NCI-H2227 (cell line): ENCODE data around the gene SNX15.

ENCODE experiments used
- DNase-seq: peaks from one replicate; lab custom pipeline; 2025; ENCODE audit not compliant: unreplicated experiment; lab: John Stamatoyannopoulos, UW

Gene SNX15

DNA sequence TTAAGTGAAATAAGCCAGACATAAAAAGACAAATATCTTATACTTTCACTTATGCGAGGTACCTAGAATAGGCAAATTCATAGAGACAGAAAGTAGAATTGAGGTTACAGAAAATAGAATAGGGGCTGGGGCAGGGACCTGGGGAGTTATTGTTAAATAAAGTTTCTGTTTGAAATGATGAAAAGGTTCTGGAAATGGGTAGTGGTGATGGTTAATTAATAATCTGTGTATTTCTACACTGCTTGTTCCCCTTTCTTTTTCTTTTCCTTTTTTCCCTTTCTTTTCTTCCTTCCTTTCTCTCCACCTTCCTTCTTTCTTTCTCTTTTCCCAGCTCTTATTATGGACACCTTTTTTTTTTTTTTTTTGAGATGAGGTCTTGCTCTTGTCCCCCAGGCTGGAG, 28.3 kb downstream of the SNX15 start:
- no peak for DNase-seq

DNA sequence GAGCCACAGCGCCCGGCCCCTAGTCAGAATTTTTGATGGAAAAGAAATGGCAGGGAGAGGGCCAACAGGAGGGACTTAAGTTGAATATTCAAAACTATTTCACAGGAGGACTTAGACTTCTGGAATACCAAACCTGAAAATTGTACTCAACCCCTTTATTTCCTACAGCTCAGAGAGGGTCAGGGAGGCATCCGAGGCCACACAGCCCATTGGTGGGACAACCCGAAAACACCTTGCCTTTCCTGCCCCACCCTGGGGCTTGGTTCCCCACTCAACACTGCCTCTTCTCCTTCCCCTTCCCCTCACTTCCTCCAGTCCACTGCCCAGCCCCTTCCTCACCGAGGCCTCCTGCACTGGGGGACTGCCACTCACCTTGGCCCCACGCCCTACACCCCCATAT, 29.8 kb downstream of the SNX15 start:
- no peak for DNase-seq

DNA sequence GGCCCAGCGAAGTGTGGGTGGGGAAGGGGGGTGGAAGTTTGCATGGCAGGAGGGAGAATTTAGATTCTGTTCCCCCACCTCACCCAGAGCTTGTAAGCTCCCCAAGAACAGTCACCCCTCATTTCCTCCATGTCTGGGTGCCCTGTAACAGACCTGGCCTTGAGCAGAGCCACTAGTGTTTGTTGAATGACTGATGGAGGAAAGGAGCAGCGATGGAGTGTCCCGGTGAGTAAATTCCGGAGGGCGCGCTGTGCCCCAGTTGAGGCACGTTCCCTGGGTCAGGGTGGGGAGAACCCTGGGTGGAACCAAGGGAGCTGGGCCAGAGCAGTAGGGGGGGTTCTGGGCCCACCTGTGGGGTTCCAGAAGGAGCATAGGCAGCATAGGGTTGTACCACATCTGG, 30.3 kb downstream of the SNX15 start:
- DNase-seq: no peak

DNA sequence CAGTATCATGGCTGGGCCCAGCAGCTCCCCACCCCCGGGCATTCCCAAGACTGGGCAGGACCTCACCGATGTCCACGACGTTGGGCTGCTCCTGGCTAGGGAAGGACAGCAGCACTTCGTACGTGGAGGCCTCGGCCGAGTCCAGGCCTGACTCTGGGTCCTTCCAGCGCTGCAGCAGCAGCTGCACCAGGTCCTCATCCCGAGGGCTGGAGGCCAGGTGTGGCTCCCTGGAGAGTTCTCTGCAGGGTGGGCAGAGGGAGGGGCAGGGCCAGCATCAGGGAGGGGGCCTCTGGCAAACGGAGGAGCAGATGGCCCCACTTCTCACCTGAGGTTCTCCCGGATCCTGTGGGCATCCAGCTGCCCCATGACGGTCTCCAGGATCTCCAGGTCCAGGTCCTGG, 30.8 kb downstream of the SNX15 start:
- no peak for DNase-seq

DNA sequence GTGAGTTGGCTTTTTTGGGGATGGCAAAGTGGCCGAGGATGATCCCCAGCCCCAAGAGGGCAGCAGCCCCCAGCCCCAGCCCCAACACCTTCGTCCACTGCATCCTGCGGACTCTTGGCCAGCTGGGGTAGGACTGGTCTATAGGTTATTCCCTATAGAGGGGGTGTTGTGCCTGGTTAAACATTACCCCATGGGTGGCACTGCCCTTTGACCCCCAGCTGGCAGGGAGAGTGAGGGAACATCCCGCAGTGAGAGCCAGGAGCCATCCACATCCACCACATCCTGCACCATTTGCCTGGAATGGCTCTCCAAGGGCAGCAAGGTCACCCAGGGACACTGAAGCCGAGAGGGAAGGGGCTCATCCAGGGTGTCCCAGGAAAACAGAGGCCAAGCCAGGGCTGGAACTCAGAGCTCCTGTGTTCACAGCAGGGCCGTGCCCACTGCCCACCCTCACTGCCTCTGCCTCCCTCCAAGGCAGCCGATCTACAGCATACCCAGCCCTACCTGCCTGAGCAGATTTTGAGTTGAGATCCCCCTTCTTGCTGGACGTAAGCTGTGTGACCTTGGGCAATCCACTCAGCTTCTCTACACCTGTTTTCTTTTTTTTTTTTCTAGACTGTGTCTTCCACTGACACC, 31.3 kb downstream of the SNX15 start, which contains the start of gene NAALADL1:
Gene NAALADL1, minus strand, starts transcription at position 135 of the 636 bp plus-strand sequence. Its CDS starts 32 bp downstream, at position 103.
- no peak for DNase-seq

DNA sequence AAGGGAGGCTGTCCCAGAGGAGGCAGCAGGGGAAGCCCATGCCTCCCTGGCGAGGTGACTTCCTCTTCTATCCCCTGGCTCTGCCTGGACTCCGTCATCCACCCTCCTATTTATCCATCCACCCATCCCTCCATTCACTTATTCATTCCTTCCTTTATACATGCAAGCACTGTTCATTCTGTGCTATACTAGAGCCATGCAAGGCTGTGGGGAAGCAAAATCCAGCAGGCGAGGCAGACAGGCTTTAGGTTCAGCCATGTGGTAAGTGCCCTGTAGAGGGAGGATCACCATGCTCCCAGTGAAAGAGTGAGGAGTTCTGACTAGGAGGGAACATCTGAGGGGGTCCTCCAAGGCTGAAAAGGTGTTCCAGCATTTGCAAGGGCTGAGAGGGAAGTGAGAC, 32.3 kb downstream of the SNX15 start:
- no peak for DNase-seq

DNA sequence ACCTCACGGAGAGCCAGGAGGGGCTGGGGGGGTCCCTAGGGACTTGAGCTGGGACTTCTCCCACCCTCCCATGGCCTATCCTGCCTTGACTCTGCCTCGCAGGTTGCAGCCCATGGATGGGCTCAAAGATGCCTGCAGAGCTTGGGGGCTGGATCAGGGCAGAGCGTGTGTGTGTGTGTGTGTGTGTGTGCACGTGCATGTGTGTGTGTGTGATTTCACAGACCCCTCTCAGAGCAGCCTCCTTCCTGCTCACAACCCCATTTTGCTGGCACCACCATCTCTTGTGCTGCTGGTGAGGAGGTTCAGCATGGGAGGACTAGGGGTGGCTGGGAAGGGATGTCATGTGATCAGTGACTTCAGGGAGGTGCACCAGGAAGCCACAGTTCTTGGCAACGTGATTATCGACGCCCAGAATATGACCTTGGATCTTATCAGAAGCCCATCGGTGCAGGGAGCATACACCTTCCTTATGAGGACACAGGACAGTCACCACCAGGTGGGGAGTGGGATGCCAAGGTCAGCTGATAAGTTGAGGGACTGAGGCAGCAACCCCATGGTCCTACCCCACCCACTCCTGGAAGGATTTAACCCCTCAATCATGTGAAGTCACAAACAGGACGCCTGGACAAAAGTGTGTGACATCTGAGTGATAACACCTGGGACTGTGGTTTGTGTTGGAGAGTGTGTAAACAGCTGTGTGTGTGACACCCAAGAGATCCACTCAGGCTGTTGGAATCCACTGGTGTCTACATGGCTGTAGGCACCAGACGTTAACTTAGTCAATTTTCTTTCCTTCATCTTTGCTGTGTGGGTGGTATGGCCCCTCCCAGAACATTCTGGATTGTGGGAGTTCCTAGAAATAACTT, 33.0 kb downstream of the SNX15 start:
- DNase-seq: no peak

DNA sequence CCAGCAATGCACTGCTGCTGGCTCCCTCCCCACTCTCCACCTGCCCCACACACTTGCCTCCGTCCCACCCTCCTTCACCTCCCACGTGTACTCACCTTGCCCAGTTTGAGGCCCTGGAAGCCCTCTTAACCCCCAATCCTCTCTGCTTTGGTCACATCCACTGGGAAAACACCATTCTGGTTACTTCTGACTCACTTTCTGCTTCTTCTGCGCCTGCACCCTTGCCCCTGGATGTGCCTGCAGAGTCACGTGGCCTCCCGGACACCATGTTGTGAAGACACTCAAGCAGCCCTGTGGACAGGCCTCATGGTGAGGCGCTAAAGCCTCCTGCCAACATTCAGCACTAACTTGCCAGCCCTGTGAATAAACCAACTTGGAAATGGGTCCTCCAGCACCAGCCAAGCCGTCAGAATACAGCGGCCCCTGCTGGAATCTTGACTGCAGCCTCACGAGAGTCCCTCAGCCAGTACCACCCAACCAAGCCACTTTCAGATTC, 33.7 kb downstream of the SNX15 start:
- DNase-seq: no peak

DNA sequence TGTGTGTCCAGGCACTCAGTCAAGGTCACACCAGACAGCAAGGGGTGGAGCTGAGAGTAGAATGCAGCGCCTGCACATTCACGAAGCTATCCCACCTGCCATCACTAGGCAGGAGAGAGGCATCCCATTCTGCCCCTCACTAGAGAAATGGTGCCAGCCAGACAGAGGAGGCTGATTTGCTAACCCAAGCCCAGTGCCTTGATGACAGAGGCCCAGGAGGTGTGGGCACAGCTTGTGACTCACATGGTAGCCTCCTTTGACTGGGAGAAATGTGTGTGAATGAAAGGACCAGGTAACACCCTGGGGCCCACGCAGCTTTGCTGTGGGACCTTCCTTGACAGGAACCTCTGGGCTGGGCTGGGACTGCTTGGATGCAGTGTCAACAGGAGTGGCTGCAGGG, 36.3 kb downstream of the SNX15 start:
- DNase-seq: no peak

DNA sequence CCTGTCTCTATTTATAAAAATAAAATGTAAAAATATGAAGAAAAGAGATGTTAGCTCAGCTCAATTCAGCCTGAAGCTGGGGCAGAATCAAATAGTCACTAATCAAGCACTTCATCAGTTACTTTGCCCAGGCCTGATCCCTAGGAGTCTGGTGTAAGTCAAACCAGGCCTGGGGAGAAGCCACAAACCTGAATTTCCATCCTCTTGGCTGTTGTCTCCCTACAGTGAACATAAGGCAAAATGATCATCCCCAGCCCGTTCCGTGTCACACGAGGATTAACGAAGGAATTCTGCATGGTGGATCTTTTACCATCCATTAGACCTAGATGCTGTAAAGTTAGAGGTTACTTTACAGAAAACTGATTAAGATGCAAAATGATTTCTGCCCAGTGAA, 37.6 kb downstream of the SNX15 start:
- DNase-seq: no peak

DNA sequence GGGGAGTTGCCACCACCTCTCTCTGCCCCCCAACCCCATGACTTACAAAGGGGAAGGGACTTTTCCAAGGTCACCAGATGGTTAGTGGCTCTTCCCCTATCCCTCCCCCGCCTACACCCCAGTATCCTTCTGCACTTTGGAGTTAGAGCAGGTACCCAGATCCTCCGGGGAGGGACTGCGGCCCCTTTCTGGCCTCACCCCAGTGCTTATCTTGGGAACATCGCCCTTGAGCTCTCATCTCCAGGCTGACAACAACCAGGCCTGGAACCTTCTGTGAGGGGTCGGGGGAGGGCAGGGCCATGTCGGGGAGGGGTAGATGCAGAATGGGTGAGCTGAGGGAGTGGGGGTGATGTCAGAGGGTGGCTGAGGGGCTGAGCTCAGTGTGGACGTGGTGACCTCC, 38.6 kb downstream of the SNX15 start:
- no peak for DNase-seq

DNA sequence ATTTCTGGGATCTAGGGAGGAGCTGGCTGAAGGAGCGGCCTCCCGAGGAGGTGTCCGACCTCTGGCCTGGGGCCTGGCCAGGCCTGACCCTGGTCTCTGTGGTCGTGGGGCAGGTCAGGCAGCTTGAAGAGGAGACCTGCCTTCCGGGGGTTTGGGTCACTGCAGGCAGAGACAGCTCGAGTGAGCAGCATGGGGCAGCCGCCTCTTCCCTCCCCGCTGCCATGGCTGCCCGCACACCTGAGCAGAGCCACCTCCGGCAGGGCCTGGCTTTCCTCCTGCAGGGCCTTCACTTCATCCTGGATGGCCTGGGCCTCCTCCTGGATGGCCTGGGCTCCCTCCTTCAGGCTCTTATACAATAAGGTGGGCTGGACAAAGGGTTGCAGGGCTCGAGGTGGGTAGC, 39.1 kb downstream of the SNX15 start:
- DNase-seq: no peak

DNA sequence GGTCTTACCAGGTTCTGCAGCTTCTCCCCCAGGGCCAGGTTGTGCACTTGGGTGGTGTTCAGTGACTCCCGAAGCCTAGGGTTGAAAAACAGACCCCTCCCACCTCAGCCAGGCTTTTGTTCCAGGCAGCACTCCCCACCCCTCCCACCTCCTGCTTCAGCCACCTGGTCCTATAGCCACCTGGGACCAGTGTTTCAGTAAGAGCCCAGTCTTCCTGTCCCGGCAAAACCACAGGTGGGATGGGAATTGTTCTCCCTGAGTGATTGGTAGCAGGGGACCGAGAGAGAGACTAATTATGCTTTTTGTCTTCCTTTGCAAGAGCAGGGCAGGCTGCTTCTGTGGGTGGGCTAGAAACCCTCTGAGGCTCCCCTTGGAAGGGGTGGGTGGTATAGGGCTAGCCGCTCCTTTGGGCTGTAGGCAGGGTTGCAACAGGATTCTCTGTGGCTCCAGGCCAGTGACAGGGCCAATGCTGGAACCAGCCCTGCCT, 39.6 kb downstream of the SNX15 start:
- no peak for DNase-seq

DNA sequence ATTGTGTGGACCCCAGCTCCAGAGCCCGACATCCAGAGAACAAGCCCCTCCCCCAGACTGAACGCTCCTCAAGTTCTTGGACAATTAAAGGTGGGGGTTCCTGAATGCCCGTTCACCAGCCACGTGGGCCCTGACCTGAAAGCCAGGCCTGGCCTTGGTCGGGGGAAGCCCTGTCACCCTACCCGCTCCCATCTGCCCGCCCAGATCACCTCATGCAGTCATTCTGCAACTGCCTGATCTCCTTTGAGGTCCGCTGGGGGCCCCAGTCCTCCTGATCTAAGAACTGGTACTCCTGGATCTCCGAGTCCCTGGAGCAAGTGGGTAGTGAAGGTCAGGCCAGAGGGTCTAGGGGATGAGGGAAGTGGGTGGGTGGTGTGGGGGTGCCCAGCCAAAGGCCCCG, 40.2 kb downstream of the SNX15 start:
- DNase-seq: no peak

DNA sequence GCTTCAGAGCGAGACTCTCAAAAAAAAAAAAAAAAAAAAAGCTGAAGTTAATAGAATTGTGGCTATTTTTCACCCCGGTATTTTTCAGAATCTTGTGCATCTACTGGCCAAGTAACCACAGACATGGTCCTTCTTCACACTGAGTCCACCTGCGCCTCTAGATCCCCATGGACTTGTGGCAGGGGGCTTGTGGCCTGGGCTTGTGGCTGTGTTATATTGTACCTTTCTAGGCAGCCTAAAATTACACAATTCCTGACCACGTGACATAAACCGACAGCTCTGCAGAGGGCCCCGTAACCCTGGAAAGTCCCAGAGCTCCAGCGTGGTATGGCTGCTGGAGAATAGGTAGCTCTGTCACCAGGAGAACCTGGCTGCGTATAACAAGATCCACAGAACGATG, 42.0 kb downstream of the SNX15 start:
- no peak for DNase-seq

DNA sequence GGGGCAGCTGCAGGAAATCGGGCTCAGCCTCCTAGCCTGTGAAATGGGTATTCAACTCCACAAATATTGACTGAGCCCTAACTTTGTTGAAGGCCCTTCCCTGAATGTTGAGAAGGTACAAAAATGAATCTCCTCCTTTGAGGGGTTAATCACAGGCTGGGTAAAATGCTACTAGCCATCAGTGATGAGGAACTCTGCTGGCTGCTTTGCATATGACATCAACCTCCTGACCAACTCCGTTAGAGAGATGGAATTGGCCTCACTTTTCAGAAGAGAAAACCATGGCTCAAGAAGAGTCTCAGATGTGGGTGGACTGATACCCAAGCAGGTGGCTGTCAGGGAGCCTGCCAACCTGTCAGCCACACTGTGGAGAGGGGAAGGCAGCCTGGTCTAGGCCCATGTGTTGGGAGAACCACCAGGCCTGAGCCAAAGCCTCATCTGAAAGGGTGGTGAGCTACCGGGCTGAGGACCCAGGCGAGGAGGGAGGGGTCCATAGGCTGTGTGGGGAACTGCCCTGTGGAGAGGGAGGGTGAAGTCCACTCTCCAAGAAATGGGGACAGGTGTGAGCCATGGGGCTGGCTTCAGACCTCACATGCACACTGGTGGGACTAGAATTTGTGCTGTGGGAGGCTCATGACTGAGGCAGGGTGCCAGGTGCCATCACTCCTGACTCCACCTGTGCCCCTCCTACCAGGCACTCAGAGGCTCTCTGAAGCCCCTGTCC, 44.8 kb downstream of the SNX15 start:
- no peak for DNase-seq

DNA sequence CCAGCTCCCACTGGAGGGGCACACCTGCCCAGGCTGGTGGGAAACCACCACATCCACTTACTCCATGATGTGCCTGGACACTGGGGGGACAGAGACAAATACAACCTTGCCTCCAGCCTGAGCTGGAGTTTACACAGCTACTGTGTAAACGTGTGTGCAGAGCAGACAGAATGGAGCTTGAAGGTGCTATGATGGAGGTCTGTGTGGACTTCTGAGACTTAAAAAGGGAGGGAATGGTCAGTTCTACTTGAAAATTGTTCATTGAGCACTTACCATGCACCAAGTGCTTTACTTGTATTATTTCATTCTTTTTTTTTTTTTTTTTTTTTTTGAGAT, 45.4 kb downstream of the SNX15 start:
- DNase-seq: no peak

DNA sequence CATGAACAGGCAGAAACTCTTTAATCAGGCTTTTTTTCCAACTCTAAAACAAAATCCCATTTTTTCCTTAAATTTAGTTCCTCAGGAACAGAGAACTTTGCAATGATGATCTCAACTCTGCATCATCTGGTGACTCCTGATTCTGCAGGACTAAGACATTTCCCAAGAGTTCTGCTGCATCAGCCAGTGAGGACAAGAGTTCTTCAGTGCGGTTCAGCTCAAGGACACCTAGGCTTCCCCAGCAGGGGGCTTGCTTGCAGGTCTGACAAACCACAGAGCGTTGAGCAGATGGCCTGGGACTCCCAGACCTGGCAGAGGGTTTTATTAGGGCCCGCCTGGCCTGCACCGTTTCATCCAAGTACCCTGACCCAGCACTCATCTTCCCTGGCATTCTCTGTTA, 50.2 kb downstream of the SNX15 start:
- no peak for DNase-seq

DNA sequence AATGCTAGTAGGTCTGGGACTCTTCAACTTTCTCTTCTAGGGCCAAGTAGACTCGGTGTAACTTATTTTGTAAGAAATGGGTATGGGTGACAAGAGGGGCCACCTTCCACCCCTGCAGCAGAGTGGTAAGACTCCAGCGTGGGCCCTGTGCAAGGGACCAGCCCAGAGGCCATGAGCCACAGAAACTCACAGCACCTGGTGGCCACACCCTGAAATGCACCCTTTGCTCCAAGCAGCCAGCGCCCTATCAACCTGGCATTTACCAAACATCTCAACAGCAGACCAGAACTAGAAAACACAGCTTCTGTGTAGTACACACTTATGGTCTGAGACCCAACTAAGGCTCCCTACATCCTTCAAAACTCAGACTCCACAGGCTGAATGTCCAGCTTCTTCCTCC, 50.9 kb downstream of the SNX15 start:
- DNase-seq: peak; percentile 48

DNA sequence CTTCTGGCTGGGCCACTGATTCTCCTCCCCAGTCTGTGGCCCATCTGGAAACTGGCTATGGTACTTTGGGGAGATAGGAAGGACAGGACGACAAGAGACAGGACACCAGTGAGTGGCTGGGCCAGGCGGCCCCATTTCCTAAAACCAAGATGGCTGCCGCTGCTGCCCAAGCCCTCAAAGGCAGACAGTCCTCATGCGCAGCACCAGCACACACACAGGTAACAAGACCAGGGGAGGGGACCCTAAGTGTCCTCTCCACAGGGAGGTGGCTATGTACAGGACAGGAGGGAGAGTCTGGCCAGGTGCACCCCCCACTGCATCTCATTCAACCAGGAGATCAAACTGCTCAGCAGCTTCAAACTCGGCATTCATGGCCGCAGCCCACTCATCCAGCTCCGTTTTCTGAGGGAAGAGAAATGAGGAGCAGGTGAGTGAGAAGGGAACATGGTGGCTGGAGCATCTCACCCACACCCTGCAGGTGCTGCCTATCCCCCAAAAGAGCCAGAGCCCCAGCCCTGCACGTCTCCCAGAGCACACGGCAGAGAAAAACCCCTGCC, 51.6 kb downstream of the SNX15 start:
- DNase-seq: no peak

DNA sequence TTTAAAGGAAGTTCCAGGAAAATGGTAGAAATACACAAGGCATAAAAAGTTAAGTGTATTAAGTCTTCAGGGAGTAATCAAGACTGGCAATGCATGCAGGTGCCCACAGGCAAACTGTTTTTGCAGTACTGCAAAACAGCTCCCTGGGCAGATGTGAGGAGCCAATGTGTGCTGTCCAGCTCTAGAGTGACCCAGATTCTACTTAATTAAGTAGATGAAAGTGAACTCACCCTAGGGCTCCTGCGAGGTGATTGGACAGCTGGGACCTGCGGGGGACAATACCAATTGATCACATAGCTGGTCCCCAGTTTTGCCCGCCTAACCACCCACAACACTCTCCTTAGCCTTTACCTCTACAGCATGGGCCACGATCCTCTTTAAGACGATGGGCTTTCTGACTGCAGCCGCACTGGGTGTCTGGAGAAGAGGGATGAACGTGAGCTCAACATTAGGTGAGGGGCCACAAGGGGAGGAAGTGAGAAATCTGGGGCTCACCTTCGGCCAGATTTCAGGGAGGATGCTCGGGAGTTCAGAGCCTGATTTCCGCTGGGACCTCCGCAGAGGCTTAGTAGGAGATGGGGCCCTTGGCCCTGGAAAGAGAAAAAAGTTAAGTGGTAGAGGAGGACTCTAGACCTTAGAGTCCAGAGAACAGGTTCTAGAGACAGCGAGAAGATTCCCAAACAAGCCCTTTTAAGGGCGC, 56.0 kb downstream of the SNX15 start:
- DNase-seq: no peak
